ENCODE measurements around the gene ELMO1. TPM values are rescaled to one million over a fixed set of nuclear protein-coding genes. Genes with fewer than 3 reads are reported as not detected.

Gene ELMO1
- polyA plus RNA-seq, 1 donor (not counting 4 experiments of a cell fraction or from before 2014, with no cell fraction given): not detected

DNA sequence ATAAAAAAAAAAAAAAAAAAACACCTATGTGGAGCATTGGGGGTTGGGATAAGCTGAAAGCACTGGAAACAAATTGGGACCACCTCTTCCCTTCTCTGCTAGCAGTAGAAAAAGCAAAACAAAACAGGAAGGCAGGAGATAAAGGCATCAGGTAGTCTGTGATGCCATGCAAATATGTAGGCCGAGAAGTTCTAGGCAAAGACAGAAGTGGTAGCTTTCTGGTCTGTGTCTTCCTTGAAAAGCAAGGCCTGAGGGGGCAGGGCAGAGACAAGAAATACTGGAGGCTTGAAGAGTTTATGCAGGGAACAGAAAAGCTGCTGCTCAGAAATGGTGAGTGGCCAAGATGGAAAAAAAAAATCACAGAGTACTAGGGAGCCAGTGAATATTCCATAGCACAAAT lies 111.1 kb downstream of the ELMO1 start:
- no peak overlapping the region for H3K27ac ChIP-seq (ENCODE audit: control insufficient read depth, insufficient read depth, low read length)
- FAIRE-seq (no peak), DNase-seq (ENCODE audit: low read depth, low spot score) (no peak)
- no peaks in the 10 kb centered on the region for H3K4me1 ChIP-seq (ENCODE audit: control insufficient read depth, extremely low read depth, insufficient read depth, low read length)
- no peaks in the 10 kb centered on the region for H4K20me1 ChIP-seq (ENCODE audit: control insufficient read depth, extremely low read depth, insufficient read depth, low read length)
- no peaks in the 10 kb centered on the region for H3K27me3 ChIP-seq (ENCODE audit: control insufficient read depth, extremely low read depth, insufficient read depth, low read length)
- no peak overlapping the region for H3K4me3 ChIP-seq (ENCODE audit: control insufficient read depth in 2 of 3, extremely low read depth in 1 of 3, insufficient read depth in 2 of 3, low read depth in 1 of 3, low read length in 3 of 3)
- dilution Hi-C loops (cut with MboI; ENCODE audit: extremely low pct_ligation_motif_present, low sequenced_read_pairs): no loop called here
- no peak overlapping the region for H2AFZ ChIP-seq (ENCODE audit: control insufficient read depth, low read length)
- no peaks in the 10 kb centered on the region for H3K36me3 ChIP-seq (ENCODE audit: control insufficient read depth in 2 of 2, extremely low read depth in 1 of 2, insufficient read depth in 2 of 2, low read length in 2 of 2)
- TF ChIP-seq, protein P1, sequence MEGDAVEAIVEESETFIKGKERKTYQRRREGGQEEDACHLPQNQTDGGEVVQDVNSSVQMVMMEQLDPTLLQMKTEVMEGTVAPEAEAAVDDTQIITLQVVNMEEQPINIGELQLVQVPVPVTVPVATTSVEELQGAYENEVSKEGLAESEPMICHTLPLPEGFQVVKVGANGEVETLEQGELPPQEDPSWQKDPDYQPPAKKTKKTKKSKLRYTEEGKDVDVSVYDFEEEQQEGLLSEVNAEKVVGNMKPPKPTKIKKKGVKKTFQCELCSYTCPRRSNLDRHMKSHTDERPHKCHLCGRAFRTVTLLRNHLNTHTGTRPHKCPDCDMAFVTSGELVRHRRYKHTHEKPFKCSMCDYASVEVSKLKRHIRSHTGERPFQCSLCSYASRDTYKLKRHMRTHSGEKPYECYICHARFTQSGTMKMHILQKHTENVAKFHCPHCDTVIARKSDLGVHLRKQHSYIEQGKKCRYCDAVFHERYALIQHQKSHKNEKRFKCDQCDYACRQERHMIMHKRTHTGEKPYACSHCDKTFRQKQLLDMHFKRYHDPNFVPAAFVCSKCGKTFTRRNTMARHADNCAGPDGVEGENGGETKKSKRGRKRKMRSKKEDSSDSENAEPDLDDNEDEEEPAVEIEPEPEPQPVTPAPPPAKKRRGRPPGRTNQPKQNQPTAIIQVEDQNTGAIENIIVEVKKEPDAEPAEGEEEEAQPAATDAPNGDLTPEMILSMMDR (optimal IDR thresholded peaks at IDR 0.05 in 1 of 3, IDR thresholded peaks at IDR 0.05 in 1 of 3, conservative IDR thresholded peaks at IDR 0.05 in 1 of 3; ENCODE audit: extremely low read depth in 1 of 3, insufficient read depth in 2 of 3, low read length in 3 of 3): no peak
- TF ChIP-seq EZH2 (IDR thresholded peaks at IDR 0.05; ENCODE audit: low read length): no peak
- H3K79me2 ChIP-seq (ENCODE audit: control insufficient read depth, insufficient read depth, low read length): no peaks in the 10 kb centered on the region
- no peak overlapping the region for H3K9ac ChIP-seq (ENCODE audit: control insufficient read depth, extremely low read depth, insufficient read depth, low read length)
- H3K9me1 ChIP-seq (ENCODE audit: control insufficient read depth, extremely low read depth, insufficient read depth, low read length): no peaks in the 10 kb centered on the region
- H3K4me2 ChIP-seq (ENCODE audit: control insufficient read depth, extremely low read depth, insufficient read depth, low read depth, low read length): no peak overlapping the region
- no peaks in the 10 kb centered on the region for H3K9me3 ChIP-seq (ENCODE audit: control insufficient read depth, low read depth, low read length)

DNA sequence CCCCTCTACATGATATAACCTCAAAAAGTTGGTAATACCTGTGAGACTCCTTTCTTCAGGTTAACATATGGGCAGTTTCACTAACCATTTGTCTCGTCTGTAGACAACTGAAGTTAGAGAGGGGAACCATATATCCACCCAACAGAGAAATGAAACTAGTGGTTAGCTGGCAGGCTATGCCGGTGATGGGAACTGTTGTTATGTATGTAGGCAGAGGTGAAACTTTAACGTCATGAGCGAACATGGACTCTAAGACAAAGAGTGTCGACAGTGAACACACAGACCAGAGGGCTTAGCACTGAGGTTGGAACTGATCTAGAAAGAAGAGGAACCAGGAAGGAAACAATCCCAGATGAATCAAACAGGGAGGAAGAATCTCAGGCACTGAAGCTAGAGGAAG lies 112.4 kb downstream of the ELMO1 start:
- Histone ChIP-seq H3K36me3 (ENCODE audit: control insufficient read depth in 2 of 2, extremely low read depth in 1 of 2, insufficient read depth in 2 of 2, low read length in 2 of 2) (no peaks in the 10 kb centered on the region), H4K20me1 (ENCODE audit: control insufficient read depth, extremely low read depth, insufficient read depth, low read length) (no peaks in the 10 kb centered on the region), H3K27ac (ENCODE audit: control insufficient read depth, insufficient read depth, low read length) (no peak overlapping the region), H3K4me2 (ENCODE audit: control insufficient read depth, extremely low read depth, insufficient read depth, low read depth, low read length) (no peak overlapping the region), H3K27me3 (ENCODE audit: control insufficient read depth, extremely low read depth, insufficient read depth, low read length) (no peaks in the 10 kb centered on the region), H3K9ac (ENCODE audit: control insufficient read depth, extremely low read depth, insufficient read depth, low read length) (no peak overlapping the region), H3K9me1 (ENCODE audit: control insufficient read depth, extremely low read depth, insufficient read depth, low read length) (no peaks in the 10 kb centered on the region), H3K4me3 (ENCODE audit: control insufficient read depth in 2 of 3, extremely low read depth in 1 of 3, insufficient read depth in 2 of 3, low read depth in 1 of 3, low read length in 3 of 3) (no peak overlapping the region), H3K9me3 (ENCODE audit: control insufficient read depth, low read depth, low read length) (no peaks in the 10 kb centered on the region), H3K79me2 (ENCODE audit: control insufficient read depth, insufficient read depth, low read length) (no peaks in the 10 kb centered on the region), H3K4me1 (ENCODE audit: control insufficient read depth, extremely low read depth, insufficient read depth, low read length) (no peaks in the 10 kb centered on the region), H2AFZ (ENCODE audit: control insufficient read depth, low read length) (no peak overlapping the region)
- FAIRE-seq (no peak), DNase-seq (ENCODE audit: low read depth, low spot score) (no peak)
- no peak for TF ChIP-seq EZH2 (IDR thresholded peaks at IDR 0.05; ENCODE audit: low read length)
- TF ChIP-seq, protein P1 (optimal IDR thresholded peaks at IDR 0.05 in 1 of 3, IDR thresholded peaks at IDR 0.05 in 1 of 3, conservative IDR thresholded peaks at IDR 0.05 in 1 of 3; ENCODE audit: extremely low read depth in 1 of 3, insufficient read depth in 2 of 3, low read length in 3 of 3): no peak
- dilution Hi-C loops (cut with MboI; ENCODE audit: extremely low pct_ligation_motif_present, low sequenced_read_pairs): no loop called here

All from keratinocyte (primary cell).